ENCODE measurements around the gene FYB1.

FYB1 gene

DNA sequence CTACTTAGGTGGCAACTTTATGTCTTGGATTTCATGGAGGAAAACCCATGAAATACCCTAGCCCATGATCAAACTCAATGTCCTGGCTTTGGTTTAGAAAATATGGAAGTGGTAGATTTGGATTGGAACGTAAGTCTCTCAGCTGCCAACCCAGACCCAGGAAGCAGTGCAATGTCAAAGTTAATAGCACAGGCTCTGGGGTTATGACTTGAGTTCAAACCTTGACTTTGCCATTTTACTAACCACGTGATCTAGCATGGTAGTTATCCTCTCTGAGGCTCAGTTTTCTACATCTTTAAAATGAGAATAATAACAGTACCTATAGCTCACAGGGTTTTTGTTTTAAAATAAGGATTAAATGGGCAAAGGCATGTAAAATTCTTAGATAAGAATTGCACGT, 13.8 kb downstream of the FYB1 start:
- DNase-seq (ENCODE audit: low spot score) = no peak

DNA sequence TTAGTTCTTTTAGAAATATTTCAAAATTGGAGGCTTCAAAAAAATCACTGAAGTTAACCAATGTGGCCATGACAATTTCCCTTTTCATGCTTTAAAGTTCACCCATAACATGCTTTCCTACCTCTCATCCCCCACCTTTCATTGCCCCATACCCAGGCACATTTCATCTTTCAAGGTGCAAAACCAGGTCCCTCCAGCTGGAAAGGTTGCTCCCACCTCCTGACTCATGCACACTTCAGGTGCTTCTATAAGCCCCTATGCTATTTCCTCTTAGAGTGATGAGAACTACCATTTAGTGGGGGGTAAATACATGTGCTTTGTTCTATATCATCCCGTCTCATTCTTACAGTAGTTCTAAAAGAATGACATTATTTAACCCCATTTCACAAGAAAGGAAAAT, 15.4 kb downstream of the FYB1 start:
- no peak for DNase-seq (ENCODE audit: low spot score)

DNA sequence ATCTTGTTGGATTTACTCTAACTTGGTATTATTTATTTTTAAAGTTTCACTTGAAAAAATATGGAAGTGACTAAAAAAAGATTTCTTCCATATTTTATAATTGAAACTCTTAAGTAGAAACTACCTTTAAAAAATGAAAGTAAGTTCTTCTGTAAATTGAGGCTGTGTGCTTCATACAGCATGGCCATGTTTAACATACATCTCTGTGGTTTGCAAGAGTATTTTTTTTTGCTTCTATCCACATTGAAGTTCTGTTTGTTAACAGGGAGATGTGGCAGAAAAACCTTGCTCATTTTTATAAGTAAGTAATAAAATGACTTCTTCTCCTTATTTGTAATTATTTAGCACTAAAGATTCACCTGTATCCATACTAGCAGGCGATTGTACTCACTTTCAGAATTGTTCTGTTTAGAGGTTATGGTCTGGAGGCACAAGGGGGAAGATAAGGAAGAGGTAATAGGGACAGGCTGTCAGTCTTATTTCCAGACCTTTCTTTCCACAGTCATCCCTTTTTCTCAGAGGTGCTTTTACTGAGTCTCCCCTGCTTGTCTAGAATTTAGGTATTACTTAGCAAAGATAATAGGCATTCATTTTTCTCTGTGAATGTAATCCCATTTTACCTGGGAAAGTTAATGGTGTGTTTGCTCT, 16.0 kb downstream of the FYB1 start:
- no peak for DNase-seq (ENCODE audit: low spot score)

DNA sequence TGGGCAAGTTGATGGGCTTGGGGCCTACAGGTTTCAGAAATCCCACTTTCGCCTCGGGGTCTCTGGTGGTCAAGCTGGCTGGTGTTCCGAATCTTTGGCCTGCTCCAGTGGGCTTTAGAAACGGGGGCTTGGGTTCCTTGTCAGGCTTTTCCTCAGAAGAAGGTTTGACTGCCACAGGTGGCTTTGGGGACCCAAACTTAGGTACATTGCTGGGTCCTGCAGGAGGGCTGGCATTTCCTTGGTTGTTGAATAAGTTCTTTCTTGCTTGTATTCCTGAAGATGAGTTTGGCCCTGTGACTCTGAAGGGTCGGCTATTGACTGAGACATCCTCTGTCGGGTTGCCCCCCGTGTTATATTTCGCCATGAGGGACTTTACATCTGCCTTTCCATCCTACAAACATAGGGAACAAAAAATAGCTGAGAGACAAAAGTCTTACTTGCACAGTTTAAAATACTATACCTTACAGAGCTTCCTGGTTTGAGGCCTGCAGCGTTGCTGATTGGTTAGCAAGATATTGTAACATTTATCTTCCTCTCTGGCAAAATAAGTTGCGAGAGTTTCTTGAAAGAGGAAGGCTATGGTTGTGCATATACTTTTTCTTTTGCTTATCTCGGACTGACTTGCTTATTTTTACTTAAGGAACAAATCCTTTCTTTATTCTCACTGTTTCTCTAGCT, 16.6 kb downstream of the FYB1 start:
- no peak for DNase-seq (ENCODE audit: low spot score)

DNA sequence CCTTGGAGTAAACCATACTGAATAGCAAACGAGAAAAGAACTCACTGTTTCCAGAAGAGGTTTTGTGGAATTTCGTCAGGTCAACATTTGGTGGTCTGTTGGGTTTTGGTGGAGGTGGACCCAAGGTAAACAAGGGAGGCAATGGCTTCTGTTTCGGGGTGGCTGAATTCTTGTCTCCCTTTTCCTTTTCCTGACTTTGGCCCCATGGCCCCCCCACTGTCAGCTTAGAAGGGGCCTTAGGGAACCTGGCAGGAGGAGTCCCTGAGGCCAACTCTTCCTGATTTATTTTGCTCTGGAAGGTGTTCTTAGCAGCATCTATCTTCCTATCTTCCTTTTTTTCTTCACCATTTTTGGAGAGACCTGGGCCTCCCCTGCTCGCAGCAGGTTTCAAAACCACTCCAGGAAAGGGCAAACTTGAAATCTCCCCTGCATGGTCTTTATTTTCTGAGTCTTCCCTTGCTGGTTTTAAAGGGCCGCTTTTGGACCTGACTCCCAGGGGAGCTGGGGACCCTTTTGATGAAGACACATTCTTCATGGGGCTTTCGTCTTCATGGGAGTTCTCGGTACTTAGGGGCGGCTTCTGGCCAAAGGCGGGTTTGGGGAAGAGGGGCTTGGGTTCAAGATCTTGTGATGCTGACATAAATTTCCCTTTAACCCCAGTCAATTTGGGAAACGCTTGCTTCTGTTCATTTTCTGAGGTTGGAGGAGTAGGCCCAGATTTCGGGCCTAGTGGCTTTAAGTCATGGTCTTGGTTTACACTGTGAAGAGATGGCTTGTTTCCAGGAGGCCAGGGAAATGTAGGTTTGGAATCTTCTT, 17.4 kb downstream of the FYB1 start:
- DNase-seq (ENCODE audit: low spot score) = no peak

DNA sequence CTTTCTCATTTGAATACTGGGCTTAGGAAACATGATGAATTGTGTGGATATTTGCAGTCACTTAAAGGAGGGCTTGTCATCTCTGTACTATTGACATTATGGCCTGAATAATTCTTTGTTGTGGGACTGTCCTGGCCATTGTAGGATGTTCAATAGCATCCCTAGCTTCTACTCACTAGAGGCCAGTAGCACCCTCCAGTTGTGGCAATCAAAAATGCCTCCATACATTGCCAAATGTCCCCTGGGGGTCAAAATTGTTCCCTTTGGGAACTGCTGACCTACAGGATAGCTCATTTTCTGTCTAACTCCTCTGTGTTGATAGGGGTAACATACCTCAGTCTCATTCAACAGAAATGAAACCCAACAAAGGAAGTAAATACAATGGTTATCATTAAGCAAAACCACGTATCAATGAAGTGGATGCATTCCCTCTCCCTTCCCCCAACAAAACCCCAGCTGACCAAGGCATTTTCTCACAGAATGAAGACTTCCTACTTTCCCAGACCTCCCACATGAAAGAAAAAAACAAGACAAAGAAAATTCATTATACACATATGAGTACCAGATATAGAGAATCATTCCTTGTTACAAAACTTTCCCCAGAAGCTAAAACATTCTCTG, 18.1 kb downstream of the FYB1 start:
- DNase-seq (ENCODE audit: low spot score) = no peak

DNA sequence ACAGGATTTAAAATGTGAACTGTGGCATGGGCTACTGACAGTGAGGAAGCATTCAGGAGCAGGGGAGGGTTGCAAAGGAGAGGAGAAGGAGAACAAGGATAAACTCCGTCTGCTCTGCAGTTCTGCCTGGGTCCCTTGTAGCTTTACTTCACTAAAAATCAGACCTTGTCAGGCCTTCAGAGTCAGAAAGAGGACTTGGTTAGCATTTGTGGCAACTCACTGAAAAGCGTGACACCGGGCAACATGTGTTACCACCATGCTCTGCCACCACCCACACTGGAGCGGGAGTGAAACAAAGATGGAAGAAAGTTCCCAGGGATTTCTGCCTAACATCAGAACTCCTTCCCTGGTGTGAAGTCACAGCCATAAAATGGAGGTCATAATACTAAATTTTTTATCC, 19.3 kb downstream of the FYB1 start:
- DNase-seq (ENCODE audit: low spot score) = no peak

DNA sequence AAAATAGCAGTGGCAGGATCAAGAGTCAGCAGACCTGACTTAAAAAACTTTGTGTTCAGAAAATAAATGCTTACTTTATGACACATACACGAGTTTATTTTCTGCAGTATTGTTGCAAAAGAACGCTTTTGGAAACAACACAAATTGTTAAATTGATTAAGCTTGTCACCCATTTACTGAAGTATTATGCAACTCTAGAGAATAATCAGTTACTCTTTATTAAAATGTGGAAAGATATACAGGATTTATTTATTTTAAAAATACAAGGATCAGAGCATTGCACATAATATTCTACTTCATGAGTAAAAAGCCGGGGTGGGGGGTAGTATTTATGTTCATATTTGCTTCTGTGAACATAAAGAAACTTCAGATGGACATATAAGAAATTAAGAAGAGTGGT, 20.0 kb downstream of the FYB1 start:
- no peak for DNase-seq (ENCODE audit: low spot score)

DNA sequence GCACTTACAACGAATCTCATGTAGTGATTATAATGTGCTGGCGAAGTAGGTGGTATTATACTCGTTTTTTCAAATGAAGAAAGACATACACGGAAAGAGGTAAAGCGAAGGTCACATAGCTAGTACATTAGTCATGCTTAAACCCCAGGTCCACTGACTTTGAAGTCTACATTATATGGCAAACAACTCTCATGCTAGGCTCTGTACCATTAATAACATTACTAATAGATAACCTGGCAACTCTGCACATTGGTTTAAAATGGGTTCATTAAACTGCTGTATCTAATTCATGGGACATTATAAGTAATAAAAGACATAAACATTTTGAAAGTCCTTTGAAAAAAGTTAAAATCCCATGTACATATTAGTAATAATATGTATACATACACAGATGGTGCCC, 21.2 kb downstream of the FYB1 start:
- DNase-seq (ENCODE audit: low spot score) = no peak

DNA sequence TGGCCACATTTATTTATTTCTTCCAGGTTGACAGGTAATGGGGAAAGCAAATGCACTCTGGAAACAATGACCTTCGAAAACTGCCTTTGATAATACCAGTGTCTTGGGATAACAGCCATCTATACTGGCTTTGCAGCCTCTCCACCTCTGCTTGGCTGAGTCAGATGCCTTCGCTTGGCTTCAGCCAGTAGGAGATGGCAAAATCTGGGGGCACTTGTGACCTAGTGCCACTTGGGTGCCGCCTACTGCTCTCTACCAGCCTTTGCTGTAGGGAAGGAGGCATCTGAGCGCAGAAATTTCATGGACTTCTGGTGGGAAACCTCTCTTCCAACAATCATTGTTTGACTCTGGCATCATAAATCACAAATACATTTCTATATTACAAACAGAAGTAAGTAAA, 21.8 kb downstream of the FYB1 start:
- DNase-seq (ENCODE audit: low spot score) = no peak

DNA sequence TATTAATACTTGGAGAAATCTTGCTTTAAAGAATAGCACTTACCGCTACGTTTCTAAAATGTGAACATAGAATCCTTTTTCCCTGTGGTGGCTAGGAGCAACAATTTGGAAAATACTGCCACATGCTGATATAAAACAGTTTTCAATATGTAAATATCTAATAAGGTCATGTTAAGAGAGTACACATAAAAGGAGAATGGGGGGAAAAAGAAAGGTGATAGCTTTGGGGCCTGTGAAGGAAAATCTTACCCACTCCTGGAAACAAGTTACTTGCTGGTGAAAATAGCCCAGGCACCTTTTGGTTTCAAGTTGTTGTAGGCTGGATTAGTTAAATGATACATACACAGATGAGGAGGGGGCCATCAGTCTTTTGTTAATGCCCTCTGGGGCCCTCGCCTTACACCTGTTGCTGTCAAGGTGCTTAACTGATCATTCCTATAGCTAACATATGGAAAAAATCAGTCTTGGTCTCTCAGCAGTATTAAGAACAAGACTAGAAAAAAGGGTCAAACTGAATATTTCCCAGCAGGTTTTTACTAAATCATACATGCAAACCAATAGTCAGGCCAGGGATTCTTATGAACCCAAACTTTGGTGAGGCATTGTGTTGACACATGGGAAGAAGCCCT, 24.1 kb downstream of the FYB1 start:
- DNase-seq (ENCODE audit: low spot score) = no peak

DNA sequence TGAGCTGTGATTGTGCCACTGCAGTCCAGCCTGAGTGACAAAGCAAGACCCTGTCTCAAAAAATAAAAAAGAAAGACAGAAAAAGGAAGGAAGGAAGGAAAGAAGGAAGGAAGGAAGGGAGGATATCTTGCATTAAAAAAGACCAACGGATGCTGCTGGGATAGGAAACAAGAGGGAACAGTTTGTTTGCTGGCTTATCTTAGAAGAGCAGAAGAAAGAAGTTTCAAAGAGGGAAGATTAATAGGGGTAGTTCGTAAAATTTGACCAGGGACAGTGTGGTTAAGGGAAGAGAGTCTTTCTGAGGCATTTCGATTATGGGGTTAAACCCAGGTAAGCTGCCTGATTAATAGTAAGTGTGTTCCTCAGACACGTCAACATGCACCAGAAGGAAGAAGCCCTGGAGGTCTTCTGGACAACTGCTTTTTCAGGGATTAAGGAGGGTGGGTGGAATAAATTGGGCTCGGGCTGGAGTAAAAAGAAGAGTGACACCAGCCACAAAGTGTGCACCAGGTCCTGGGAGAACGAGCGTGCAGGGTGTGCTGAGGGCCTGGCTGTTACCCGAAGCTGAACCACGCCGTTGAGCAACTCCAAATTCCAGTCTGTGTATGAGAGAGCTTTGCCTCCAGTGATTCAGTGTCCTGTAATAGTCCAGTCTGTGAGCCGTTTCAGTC, 24.8 kb downstream of the FYB1 start:
- DNase-seq (ENCODE audit: low spot score) = no peak

DNA sequence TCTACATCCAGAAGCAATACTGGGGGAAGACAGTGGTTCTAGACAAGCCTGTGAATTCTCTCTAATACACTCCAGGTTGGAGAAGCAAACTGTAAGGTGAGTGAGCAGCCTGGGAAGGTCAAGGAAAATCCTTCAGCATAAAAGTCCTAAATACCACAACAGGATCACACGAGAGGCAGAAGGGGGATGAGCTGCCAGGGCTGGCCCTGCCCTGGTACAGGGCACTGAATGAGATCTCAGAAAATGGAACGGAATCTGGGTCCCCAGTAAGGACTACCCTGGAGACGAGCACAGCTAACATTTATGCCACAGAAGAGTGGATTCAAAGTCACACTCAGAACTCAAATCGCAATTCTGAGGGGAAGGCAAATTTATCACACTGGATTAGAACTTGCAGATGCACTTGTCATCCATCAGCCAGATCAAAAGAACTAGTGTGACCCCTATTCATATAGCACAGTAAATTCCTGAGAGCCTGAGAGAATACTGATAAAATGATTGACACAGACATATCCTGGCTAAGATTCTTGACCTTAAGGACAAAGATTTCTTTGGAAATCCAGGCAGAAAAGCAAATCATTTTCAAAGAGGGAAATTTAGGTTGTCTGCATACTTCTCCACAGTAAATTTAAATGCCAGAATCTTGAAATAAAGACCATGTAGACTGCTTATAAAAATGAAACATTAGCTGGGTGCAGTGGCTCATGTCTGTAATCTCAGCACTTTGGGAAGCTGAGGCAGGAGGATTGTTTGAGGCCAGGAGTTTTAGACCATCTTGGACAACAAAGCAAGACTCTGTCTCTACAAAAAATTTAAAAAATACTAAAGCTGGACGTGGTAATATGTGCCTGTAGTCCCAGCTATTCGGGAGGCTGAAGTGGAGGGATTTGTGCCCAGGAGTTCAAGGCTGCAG, 25.6 kb downstream of the FYB1 start:
- DNase-seq (ENCODE audit: low spot score) = no peak

DNA sequence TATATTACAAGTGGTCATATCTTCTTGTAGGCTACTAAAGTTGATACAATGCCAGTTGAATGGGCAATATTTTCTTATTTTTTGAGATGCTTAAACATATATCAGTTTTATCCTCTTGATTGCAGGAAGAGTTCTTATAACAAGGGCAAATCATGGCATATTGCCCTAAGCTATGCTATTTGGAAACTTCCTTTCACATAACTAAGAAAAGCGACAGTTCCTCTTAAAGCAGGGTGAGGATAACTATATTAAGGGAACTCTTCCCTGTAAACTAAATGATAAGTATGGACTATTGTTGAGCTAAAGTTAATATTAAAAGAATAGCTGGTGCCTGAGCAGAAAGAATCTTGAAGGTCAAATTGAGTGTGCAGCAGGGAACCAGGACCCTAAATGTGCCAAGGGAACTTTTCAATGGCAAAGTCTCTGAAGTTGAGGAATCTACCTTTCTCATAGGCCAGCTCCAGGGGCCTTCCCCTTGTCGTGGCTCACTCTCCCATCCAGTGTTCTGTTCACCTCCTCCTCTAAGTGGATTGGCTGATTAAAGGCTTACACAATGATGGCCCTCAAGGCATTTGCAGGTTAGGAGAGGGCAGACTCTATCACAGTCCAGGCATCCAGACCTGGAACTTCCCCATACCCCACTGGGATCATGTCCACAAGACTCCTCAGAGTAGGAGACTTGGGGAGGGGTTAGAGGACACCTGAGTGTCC, 26.8 kb downstream of the FYB1 start:
- no peak for DNase-seq (ENCODE audit: low spot score)

DNA sequence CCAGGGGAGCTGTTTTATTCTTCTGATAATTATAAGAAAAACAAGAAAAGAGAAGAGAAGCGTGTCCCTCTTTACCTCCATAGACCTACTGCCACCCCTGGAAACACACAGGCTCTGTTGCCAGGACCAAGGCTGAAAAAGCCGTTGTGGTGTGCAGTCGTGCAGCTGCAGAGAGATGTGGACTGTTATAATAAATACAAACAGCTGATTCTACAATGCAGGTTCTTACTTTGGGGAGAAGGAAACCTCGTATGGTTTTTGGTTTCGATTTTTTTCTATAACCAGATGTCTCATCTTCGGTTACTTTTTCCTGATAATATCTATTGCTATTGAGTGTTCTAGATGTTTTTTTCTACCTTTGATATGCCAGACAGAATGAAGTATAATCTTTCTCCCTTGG, 28.1 kb downstream of the FYB1 start:
- DNase-seq (ENCODE audit: low spot score) = no peak

DNA sequence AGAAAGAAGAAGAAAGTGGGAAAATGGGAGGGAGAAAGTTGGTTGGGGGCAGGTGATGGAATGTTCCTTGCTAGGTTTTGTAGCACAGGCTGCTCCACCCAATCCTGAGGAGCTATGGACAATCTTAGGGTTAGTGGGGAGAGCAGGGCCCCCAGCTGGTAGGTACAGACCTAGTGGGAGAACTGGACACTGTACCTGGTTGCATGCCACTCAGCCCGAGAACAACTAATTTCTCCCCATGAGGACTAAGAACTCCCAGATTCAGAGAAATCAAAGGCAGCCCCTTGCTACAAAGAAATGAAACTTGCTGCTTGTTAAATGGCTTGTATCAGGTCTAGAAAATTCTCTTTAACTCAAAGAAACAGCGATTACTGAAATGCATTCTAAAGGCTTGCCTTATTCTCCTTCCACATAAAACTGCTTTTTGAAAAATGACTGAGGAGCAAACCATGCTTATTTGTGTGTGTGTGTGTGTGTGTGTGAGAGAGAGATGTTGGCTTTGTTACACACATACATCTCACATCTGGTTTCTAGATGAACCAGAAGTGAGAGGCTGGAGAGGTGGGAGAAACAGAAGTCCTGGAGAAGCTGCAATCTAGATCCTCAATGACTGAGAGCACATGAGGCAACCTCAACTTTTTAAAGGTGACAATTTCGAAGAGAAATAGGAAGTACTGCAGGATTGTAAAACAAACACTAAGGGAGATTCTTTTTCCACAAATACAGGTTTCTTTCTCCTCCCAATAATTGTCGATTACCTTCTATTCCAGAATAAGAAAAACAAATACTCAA, 28.9 kb downstream of the FYB1 start:
- DNase-seq (ENCODE audit: low spot score) = no peak

DNA sequence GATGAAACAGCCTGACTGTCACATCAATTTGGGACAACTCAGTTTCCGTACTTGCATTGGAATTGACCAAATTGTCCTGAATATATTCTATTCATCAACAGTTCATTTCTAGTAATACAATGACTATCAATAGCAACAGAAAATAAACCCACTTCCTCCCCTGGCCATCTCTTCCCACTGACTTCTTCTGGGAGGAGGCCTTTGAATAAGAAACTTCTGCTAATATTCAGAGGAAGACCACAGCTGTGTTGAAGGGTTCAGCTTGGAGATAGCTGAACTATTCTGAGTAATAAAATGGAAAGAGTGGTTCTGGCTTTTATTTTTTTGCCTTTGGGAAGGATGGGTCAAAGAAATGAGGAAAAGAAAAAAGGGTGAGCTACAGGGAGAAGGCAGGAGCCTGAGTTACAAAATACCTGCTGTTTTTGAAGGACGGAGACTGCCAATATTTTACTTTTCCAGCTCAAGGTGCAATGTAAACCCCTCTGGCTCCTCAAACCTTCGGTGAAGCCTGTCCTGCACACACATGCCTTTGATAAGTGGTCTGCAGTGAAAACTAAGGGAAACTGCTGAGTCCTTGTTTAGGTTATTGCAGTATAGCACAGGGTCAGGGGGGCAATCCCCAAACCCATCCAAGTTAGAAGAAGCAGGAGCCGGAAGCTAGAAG, 29.9 kb downstream of the FYB1 start:
- DNase-seq (ENCODE audit: low spot score) = no peak
